ENCODE results near the gene SLC25A53.
"Not testable (repeated sequence)": the region's sequence is repeated elsewhere in the genome, so short reads cannot be mapped to it uniquely, and the experiment has no call there.

SLC25A53 gene

GRCh38 chrX:104075778-104076445 is 80.9 kb downstream of the SLC25A53 start, which contains the start of gene TMSB15C:
Gene TMSB15C (minus strand): TSS chrX:104076236.
- not testable (repeated sequence) for DNase-seq (ENCODE audit: low read depth in 2 of 2)

- not testable (repeated sequence) for DNase-seq (ENCODE audit: low read depth in 2 of 2)
Measured at GRCh38 chrX:104062636-104063035, 94.2 kb downstream of the SLC25A53 start.

DNA sequence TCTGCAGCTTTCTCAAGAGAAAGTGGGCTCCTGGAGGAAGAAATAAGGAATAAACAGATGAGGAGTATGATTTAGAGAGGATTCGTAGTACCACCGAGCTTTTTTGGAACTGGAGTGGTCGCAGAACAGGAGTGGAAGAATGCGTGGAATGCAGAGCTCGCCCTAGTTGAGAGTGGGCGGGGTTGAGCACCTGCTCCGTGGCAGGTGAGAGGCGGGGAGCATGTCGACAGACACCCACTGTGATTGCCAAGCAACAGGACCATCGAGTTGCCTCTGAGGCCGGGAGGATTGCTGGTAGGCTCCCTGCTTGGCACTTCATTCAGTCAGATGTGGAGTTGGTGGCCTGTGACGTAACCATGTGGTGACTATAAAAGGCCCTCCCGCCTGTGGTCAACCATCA is 101.9 kb downstream of the SLC25A53 start:
- not testable (repeated sequence) for DNase-seq (ENCODE audit: low read depth in 2 of 2)

All from activated CD4-positive, alpha-beta T cell treated with anti-CD3 and anti-CD28 coated beads for 24 hours (primary cell).